ENCODE measurements around the gene PNKP. TPM values are rescaled to one million over a fixed set of nuclear protein-coding genes. Genes with fewer than 3 reads are reported as not detected.

The PNKP gene
- total RNA-seq, 1 donor from 2014 or later = 40.3 TPM

DNA sequence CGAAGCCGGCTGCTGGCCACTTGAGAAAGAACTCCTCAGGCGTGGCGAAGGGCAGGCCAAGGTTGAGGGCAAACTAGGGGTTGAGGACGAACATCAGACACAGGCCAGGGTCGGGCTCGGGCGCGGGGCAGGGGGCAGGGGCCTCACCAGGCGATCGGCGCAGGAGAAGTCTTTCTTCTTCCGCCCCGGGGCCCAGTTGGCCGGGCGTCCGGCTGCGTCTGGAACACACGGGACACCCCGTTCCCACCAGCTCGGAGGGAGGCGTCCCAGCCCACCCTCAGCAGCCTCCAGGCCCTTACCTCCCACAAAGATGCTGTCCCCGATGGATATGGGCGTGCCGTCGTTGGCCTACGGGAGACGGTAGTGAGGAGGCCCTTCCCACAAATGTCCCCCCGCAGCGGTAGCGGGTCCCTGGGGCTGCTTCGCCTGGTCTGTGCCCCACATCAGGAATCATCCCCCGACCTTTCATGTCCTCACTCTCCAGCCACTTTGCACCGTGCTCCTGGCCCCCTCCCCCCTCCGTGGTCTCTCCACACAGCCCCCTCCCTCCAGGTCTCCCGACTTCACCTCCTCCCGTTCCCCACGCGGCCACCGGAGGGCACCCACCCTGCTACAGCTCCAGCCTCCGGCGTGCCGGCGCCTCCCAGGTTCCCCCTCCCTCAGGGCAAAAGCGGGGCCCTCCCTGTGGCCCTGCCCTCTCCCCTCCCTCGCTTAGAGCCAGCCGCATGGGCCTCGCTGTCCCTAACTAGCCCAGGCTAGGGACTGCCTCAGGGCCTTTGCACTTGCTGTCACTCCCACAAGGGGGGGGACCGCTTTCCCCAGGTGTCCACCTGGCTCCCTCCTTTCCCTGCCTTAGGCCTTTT, 4.8 kb downstream of the PNKP start:
- Histone ChIP-seq H3K9me3 (no peaks in the 10 kb centered on the region), H3K27me3 (no peaks in the 10 kb centered on the region), H3K4me3 (no peak overlapping the region), H3K36me3 (peaks cover 0 to 42% of the 10 kb centered on the region in 2 donors), H3K27ac (no peak overlapping the region), H3K4me1 (peaks cover 32% of the 10 kb centered on the region)
- TF ChIP-seq, protein P1, sequence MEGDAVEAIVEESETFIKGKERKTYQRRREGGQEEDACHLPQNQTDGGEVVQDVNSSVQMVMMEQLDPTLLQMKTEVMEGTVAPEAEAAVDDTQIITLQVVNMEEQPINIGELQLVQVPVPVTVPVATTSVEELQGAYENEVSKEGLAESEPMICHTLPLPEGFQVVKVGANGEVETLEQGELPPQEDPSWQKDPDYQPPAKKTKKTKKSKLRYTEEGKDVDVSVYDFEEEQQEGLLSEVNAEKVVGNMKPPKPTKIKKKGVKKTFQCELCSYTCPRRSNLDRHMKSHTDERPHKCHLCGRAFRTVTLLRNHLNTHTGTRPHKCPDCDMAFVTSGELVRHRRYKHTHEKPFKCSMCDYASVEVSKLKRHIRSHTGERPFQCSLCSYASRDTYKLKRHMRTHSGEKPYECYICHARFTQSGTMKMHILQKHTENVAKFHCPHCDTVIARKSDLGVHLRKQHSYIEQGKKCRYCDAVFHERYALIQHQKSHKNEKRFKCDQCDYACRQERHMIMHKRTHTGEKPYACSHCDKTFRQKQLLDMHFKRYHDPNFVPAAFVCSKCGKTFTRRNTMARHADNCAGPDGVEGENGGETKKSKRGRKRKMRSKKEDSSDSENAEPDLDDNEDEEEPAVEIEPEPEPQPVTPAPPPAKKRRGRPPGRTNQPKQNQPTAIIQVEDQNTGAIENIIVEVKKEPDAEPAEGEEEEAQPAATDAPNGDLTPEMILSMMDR (IDR thresholded peaks at IDR 0.05) = no peak
- TF ChIP-seq POLR2A (IDR thresholded peaks at IDR 0.05) = no peak
- TF ChIP-seq POLR2AphosphoS5 (IDR thresholded peaks at IDR 0.05; ENCODE audit: insufficient read depth in 1 of 2, low read depth in 1 of 2) = no peak
- intact Hi-C loops (cut with DNase I) = loop anchor here (5.0 kb wide), 1 partner anchor 45 kb away; the partner anchor contains the start of gene MED25
- DNase-seq (ENCODE audit: extremely low spot score in 2 of 2) = no peak

DNA sequence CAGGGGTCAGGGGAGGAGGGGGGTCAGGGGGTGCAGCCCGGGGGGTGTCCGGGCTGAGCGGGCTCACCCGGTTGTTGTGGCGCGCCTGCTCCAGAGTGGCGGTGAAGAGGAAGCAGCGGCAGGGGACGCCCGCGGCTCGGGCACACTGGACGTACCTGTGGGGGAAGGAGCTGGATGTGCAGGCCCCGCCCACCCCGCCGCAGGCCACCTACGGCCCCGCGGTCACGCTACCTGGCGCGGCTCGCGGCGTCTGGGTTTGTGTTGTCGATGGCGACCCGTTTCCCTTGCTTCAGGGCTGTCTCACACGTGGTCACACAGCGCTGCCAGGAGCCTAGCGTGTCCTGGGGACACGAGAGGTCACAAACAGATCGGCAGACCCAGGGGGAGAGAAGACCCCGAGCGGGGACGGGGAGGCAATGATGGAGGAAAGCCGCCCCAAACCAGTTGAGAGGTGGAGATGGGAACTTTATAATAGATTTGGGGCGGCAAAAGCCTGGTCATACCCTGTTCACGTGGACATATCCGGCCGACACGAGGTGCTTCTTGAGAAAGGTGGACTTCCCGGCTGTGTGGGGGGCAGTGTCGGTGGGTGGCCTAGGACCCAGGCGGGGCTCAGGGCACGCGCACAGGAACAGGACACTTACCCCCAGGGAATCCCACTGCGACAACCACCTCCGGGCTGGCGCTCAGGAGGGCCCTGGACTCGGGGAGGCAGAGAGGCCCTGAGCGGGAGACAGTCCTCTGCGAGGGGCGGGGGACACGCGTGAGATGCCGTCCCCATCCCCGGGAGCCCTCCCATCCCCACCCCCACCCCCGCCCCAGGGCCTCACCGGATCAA, 5.6 kb downstream of the PNKP start:
- Histone ChIP-seq H3K36me3 (peaks cover 0 to 50% of the 10 kb centered on the region in 2 donors), H3K9me3 (no peaks in the 10 kb centered on the region), H3K27me3 (no peaks in the 10 kb centered on the region), H3K4me1 (peaks cover 29% of the 10 kb centered on the region), H3K4me3 (no peak overlapping the region), H3K27ac (peak overlapping the region; percentile 40)
- intact Hi-C loops (cut with DNase I) = loop anchor here (5.0 kb wide), 1 partner anchor 44 kb away; the partner anchor contains the start of gene MED25
- DNase-seq (ENCODE audit: extremely low spot score in 2 of 2) = no peak
- TF ChIP-seq POLR2AphosphoS5 (IDR thresholded peaks at IDR 0.05; ENCODE audit: insufficient read depth in 1 of 2, low read depth in 1 of 2) = no peak
- TF ChIP-seq POLR2A (IDR thresholded peaks at IDR 0.05) = no peak
- TF ChIP-seq, protein P1 (IDR thresholded peaks at IDR 0.05) = no peak

- Histone ChIP-seq H3K9me3 (no peaks in the 10 kb centered on the region), H3K4me1 (peaks cover 23% of the 10 kb centered on the region), H3K27me3 (no peaks in the 10 kb centered on the region), H3K36me3 (peaks cover 0 to 56% of the 10 kb centered on the region in 2 donors), H3K4me3 (no peak overlapping the region), H3K27ac (peak overlapping the region; percentile 40)
- no peak for DNase-seq (ENCODE audit: extremely low spot score in 2 of 2)
- intact Hi-C loops (cut with DNase I) = loop anchor here (5.0 kb wide), 1 partner anchor 44 kb away; the partner anchor contains the start of gene MED25
- TF ChIP-seq POLR2AphosphoS5 (IDR thresholded peaks at IDR 0.05; ENCODE audit: insufficient read depth in 1 of 2, low read depth in 1 of 2) = no peak
- no peak for TF ChIP-seq POLR2A (IDR thresholded peaks at IDR 0.05)
- TF ChIP-seq, protein P1 (IDR thresholded peaks at IDR 0.05) = no peak
Measured at GRCh38 chr19:49861107-49861506, 6.3 kb downstream of the PNKP start.

DNA sequence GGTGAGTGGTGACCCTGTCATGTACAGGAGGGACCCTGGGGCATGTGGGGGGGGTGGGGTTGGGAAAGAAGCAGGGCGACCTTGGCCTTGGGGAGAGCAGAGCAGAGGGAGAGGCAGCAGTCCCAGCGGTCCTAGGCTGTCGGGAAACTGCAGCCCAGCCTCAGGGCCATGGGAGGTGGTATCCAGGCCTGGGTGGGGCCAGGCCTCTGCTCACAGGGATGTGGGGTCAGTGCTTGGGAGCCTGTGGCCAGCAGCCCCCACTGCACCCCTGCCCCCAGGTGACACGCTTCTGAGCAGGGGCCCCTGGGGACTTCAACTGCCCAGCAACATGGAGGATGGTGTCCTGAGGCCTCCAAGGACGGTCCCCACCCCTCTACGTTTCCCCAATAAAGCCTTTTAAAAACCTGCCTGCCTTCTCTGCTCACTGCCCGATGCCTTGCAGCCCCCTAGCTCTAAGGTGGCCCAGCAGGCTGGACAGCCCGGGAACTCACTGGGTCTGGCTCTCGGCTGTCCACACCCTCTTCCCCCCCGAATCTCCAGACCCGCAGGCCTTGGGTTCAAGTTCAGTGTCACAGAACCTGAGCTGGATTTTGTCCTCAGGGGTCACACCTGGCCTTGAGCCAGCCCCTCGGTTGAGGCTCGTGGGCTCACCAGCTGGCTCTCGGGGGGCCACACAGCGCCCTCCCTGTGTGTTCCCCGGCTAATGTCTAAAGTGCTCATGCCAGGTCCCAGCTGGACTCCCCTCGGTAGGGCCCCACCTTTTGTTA, 6.9 kb downstream of the PNKP start:
- intact Hi-C loops (cut with DNase I) = loop anchor here (5.0 kb wide), 1 partner anchor 43 kb away; the partner anchor contains the start of gene MED25
- Histone ChIP-seq H3K27me3 (no peaks in the 10 kb centered on the region), H3K27ac (peak overlapping the region; percentile 40), H3K9me3 (no peaks in the 10 kb centered on the region), H3K4me1 (peaks cover 17% of the 10 kb centered on the region), H3K36me3 (peaks cover 0 to 62% of the 10 kb centered on the region in 2 donors), H3K4me3 (no peak overlapping the region)
- no peak for DNase-seq (ENCODE audit: extremely low spot score in 2 of 2)
- no peak for TF ChIP-seq POLR2AphosphoS5 (IDR thresholded peaks at IDR 0.05; ENCODE audit: insufficient read depth in 1 of 2, low read depth in 1 of 2)
- no peak for TF ChIP-seq POLR2A (IDR thresholded peaks at IDR 0.05)
